BJ (cell line): Measurements from ENCODE around the gene ARSI. TPM values are rescaled to one million over a fixed set of nuclear protein-coding genes. Genes with fewer than 3 reads are reported as not detected.
A peak's percentile ranks its signal among the peaks of the same experiment; 100 is the strongest.

Experiments used
- CTCF ChIA-PET: fragments of 350-600 bp; formaldehyde crosslinking; extraction: SDS; loops from one replicate; lab custom pipeline; 2021; ENCODE audit warnings: antibody characterized with exemption, inconsistent platforms; lab: Yijun Ruan, JAX
- POLR2A ChIA-PET: fragments of 300-600 bp; sonication (Branson Sonifier 250); formaldehyde crosslinking; extraction: SDS; loops from one replicate; lab custom pipeline; 2021; ENCODE audit warnings: antibody characterized with exemption; lab: Charles Lee
- DNase-seq: peaks from one replicate; pipeline ENCODE4 v3.0.0-alpha.2; 2011; ENCODE audit warnings: low read depth
- H3K27me3 ChIP-seq: 2 replicates; pipeline ENCODE4 v1.6.0; 2011; ENCODE audit warnings: low read length; ENCODE audit not compliant: control insufficient read depth, insufficient read depth
- H3K36me3 ChIP-seq: 2 replicates; pipeline ENCODE4 v1.5.1; 2011; ENCODE audit warnings: low read length; ENCODE audit not compliant: control insufficient read depth, insufficient read depth
- H3K4me3 ChIP-seq: 2 replicates; pipeline ENCODE4 v1.5.1; 2011; ENCODE audit warnings: low read depth, mild to moderate bottlenecking, control low read depth, low read length
- polyA plus RNA-seq: library from polyadenylated mRNA; depleted of rRNA; stranded (reverse); fragments of >200 nt; gene quantifications from 2 replicates; pipeline ENCODE4 v1.2.3, GENCODE V29; 2011
- TF ChIP-seq, protein P1 (sequence below): IDR thresholded peaks from 2 replicates; pipeline ENCODE4 v1.5.1; 2011; ENCODE audit warnings: low read depth, mild to moderate bottlenecking, control low read depth, inconsistent platforms, low read length, moderate library complexity; ENCODE audit not compliant: insufficient read depth

Gene ARSI
- polyA plus RNA-seq, 1 experiment = 9.8 TPM

DNA sequence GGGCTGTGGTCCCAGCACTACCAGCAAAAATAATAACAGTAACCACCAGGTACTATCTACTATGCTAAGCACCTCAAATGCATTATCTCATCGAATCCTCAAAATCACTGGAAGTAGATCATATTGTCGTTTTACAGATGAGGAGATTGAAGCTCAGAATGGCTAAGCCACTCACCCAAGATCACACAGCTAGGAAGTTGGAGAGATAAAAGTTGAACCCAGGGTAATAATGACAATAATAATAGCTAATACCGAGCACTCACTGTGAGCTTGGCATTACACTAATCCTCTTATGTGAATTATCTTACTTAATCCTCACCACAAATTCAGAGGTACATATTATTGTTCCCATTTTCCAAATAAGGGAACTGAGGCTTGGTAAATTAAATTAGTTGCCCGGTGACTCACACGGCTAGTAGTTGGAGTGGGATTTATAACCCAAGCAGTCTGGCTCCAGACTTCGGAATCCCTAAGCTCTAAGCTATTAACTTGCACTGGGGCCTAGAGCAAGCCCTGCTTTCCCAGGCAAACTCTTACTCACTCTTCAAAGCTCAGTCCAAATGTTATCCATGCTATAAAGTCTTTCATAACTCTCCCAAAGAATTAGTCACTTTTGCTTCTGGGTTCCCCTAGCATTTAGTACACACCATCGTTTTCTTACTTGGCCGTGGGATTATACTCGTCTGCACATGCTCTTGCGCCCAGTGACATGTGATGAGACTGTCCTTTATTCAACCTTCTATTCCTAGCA, 3.8 kb downstream of the ARSI start:
- no peaks in the 10 kb centered on the region for H3K27me3 ChIP-seq
- DNase-seq = peak; percentile 98
- no peaks in the 10 kb centered on the region for H3K36me3 ChIP-seq
- ChIA-PET CTCF (interaction anchor here (0.7 kb wide), 1 partner anchor 10 kb away, joined by 4 read pairs; the partner anchor contains the start of gene CAMK2A), POLR2A (interaction anchor here (0.7 kb wide), 1 partner anchor 298 kb away, joined by 3 read pairs; the partner anchor contains the start of genes HMGXB3 and TIGD6)
- TF ChIP-seq, protein P1, sequence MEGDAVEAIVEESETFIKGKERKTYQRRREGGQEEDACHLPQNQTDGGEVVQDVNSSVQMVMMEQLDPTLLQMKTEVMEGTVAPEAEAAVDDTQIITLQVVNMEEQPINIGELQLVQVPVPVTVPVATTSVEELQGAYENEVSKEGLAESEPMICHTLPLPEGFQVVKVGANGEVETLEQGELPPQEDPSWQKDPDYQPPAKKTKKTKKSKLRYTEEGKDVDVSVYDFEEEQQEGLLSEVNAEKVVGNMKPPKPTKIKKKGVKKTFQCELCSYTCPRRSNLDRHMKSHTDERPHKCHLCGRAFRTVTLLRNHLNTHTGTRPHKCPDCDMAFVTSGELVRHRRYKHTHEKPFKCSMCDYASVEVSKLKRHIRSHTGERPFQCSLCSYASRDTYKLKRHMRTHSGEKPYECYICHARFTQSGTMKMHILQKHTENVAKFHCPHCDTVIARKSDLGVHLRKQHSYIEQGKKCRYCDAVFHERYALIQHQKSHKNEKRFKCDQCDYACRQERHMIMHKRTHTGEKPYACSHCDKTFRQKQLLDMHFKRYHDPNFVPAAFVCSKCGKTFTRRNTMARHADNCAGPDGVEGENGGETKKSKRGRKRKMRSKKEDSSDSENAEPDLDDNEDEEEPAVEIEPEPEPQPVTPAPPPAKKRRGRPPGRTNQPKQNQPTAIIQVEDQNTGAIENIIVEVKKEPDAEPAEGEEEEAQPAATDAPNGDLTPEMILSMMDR = no peak
- H3K4me3 ChIP-seq = no peak overlapping the region

GRCh38 chr5:150297934-150298595, 4.6 kb downstream of the ARSI start:
- H3K36me3 ChIP-seq = no peaks in the 10 kb centered on the region
- no peak for DNase-seq
- TF ChIP-seq, protein P1 = no peak
- no peak overlapping the region for H3K4me3 ChIP-seq
- POLR2A ChIA-PET = no interaction called here
- CTCF ChIA-PET = no interaction called here
- no peaks in the 10 kb centered on the region for H3K27me3 ChIP-seq

GRCh38 chr5:150297236-150297890, 5.3 kb downstream of the ARSI start:
- Histone ChIP-seq H3K36me3 (no peaks in the 10 kb centered on the region), H3K27me3 (no peaks in the 10 kb centered on the region), H3K4me3 (no peak overlapping the region)
- TF ChIP-seq, protein P1 = no peak
- DNase-seq = no peak
- ChIA-PET CTCF (interaction anchor here (1.0 to 1.1 kb wide), 2 partner anchors 54 to 463 kb away, joined by 3 read pairs; no protein-coding TSS in a partner anchor), POLR2A (no interaction called here)

- POLR2A ChIA-PET = no interaction called here
- Histone ChIP-seq H3K27me3 (no peaks in the 10 kb centered on the region), H3K4me3 (no peak overlapping the region), H3K36me3 (no peaks in the 10 kb centered on the region)
- CTCF ChIA-PET = interaction anchor here (0.6 to 1.1 kb wide), 4 partner anchors 55 to 1001 kb away, joined by 3 to 4 read pairs (median 3); no protein-coding TSS in a partner anchor
- TF ChIP-seq, protein P1 = no peak
- no peak for DNase-seq
Measured at GRCh38 chr5:150296496-150296895, 6.2 kb downstream of the ARSI start.
